ENCODE measurements around the gene RFTN1. TPM values are rescaled to one million over a fixed set of nuclear protein-coding genes. Genes with fewer than 3 reads are reported as not detected.
A peak's percentile ranks its signal among the peaks of the same experiment; 100 is the strongest.

Gene RFTN1
- total and polyA plus RNA-seq, 9 of the 15 experiments (the other 6 are each of a cell fraction or from before 2014, with no cell fraction given), result 0.08 to 0.51 (median 0.11) TPM; not detected in 6

DNA sequence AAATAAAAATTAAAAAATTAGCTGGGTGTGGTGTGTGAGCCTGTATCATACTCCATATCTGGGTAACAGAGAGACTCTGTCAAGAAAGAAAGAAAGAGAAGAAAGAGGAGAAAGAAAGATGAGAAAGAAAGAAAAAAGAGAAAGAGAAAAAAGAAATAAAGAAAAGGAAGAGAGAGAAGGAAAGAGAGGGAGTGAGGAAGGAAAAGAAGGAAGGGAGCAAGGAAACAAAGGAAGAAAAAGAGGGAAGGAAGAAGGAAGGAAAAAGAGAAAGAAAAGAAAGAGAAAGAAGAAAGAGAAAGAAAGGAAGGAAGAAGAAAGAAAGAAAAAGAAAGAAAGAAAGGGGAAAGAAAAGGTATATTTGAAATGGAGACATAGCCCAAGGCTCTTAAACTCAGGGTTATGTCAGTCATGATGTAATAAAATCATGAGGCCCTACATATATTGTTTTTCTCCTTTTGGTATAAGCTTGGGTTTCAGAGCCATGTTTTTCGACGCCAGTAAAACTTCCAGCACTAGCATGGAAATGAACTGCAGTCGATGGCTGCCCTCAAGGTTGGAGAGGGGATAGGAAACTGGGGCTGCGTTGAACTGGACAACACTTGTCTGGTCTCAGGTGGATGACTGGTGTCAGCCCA is 38.0 kb upstream of the RFTN1 start (continued):
- TF ChIP-seq, protein P1, sequence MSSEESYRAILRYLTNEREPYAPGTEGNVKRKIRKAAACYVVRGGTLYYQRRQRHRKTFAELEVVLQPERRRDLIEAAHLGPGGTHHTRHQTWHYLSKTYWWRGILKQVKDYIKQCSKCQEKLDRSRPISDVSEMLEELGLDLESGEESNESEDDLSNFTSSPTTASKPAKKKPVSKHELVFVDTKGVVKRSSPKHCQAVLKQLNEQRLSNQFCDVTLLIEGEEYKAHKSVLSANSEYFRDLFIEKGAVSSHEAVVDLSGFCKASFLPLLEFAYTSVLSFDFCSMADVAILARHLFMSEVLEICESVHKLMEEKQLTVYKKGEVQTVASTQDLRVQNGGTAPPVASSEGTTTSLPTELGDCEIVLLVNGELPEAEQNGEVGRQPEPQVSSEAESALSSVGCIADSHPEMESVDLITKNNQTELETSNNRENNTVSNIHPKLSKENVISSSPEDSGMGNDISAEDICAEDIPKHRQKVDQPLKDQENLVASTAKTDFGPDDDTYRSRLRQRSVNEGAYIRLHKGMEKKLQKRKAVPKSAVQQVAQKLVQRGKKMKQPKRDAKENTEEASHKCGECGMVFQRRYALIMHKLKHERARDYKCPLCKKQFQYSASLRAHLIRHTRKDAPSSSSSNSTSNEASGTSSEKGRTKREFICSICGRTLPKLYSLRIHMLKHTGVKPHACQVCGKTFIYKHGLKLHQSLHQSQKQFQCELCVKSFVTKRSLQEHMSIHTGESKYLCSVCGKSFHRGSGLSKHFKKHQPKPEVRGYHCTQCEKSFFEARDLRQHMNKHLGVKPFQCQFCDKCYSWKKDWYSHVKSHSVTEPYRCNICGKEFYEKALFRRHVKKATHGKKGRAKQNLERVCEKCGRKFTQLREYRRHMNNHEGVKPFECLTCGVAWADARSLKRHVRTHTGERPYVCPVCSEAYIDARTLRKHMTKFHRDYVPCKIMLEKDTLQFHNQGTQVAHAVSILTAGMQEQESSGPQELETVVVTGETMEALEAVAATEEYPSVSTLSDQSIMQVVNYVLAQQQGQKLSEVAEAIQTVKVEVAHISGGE (CRISPR knock-in tag; IDR thresholded peaks at IDR 0.05), result no peak
- TF ChIP-seq FOSL1 (tag; conservative IDR thresholded peaks at IDR 0.05) (no peak), CCNT2 (IDR thresholded peaks at IDR 0.05; ENCODE audit: borderline replicate concordance, extremely low read depth, insufficient read length, low read depth, low read length) (no peak), ZNF274 (IDR thresholded peaks at IDR 0.05; ENCODE audit: borderline replicate concordance, low read depth, low read length) (no peak), PHB2 (IDR thresholded peaks at IDR 0.05; ENCODE audit: low read depth) (peak; percentile 66; the same call in 1 of the 2 replicates), KDM5B (IDR thresholded peaks at IDR 0.05; ENCODE audit: insufficient replicate concordance, low read depth, low read length) (no peak), MCM3 (IDR thresholded peaks at IDR 0.05) (no peak), EZH2 (IDR thresholded peaks at IDR 0.05; ENCODE audit: borderline replicate concordance, low read depth, low read length) (no peak), PYGO2 (tag; IDR thresholded peaks at IDR 0.05) (no peak), ELF4 (CRISPR knock-in tag; IDR thresholded peaks at IDR 0.05) (peak; percentile 4; the same call in 1 of the 2 replicates), LEF1 (IDR thresholded peaks at IDR 0.05) (0 out of 2 replicates have a peak, but pooled peaks have one; percentile 28), NFIC (IDR thresholded peaks at IDR 0.05) (peak; percentile 31; the same call in 1 of the 2 replicates)
- TF ChIP-seq, protein P2, sequence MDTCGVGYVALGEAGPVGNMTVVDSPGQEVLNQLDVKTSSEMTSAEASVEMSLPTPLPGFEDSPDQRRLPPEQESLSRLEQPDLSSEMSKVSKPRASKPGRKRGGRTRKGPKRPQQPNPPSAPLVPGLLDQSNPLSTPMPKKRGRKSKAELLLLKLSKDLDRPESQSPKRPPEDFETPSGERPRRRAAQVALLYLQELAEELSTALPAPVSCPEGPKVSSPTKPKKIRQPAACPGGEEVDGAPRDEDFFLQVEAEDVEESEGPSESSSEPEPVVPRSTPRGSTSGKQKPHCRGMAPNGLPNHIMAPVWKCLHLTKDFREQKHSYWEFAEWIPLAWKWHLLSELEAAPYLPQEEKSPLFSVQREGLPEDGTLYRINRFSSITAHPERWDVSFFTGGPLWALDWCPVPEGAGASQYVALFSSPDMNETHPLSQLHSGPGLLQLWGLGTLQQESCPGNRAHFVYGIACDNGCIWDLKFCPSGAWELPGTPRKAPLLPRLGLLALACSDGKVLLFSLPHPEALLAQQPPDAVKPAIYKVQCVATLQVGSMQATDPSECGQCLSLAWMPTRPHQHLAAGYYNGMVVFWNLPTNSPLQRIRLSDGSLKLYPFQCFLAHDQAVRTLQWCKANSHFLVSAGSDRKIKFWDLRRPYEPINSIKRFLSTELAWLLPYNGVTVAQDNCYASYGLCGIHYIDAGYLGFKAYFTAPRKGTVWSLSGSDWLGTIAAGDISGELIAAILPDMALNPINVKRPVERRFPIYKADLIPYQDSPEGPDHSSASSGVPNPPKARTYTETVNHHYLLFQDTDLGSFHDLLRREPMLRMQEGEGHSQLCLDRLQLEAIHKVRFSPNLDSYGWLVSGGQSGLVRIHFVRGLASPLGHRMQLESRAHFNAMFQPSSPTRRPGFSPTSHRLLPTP (IDR thresholded peaks at IDR 0.05; ENCODE audit: borderline replicate concordance, extremely low read depth, insufficient read length), result no peak
- TF ChIP-seq, protein P3, sequence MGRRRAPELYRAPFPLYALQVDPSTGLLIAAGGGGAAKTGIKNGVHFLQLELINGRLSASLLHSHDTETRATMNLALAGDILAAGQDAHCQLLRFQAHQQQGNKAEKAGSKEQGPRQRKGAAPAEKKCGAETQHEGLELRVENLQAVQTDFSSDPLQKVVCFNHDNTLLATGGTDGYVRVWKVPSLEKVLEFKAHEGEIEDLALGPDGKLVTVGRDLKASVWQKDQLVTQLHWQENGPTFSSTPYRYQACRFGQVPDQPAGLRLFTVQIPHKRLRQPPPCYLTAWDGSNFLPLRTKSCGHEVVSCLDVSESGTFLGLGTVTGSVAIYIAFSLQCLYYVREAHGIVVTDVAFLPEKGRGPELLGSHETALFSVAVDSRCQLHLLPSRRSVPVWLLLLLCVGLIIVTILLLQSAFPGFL (CRISPR knock-in tag; IDR thresholded peaks at IDR 0.05), result no peak
